ENCODE results near the gene GNAO1.
"Not testable (repeated sequence)": the region's sequence is repeated elsewhere in the genome, so short reads cannot be mapped to it uniquely, and the experiment has no call there.

The GNAO1 gene

GRCh38 chr16:56380778-56381485 is 189.6 kb downstream of the GNAO1 start:
- not testable (repeated sequence) for DNase-seq

GRCh38 chr16:56382459-56382858 is 191.2 kb downstream of the GNAO1 start:
- no peak for DNase-seq

- no peak for DNase-seq
Measured at GRCh38 chr16:56382901-56383355, 191.6 kb downstream of the GNAO1 start.

DNA sequence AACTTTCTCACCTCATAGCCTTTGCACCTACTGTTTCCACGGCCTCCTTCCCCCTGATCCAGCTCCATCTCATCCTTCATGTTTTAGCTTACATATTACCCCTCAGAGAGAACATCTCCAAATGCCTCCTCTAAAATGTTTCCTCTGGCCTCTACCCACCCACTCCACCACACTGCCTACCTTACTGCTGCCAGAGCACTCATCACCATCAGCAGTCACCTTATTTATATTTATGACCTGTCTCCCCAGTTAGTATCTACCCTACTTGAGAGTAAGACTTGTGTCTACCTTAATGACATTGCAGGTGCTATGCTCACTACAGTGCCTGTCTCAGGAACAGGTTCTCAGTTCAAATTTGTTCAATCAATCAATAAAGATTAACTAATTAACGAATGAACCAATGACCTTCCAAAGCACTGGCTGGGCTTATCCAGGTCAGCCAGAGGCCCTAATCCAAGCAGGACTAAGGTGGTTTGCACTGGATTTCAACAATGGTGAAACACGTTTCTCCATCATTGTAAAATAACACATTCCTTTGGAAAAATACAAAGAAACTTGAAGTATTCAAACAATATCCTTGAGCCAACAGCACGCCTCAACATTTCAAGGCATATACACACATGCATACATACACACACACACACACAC is 192.9 kb downstream of the GNAO1 start:
- DNase-seq: no peak

DNA sequence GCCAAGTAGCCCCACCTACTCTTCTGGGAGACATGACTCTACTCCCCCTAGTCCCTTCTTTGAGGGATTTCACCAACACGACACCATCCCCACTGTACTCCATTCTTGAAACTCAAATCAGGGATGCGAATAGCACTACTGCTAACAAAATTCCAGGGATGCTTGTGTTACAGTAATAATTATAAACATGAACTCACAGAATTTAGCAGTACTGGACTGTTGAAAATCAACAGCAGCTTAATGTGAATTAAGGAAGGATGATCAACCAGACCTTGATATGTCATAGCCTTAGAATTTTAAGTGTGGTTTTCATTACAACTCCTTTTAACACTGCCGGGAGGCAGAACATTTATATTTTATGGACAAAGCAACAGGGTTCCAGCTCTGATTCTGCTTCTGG is 196.1 kb downstream of the GNAO1 start:
- no peak for DNase-seq

GRCh38 chr16:56388209-56388608 is 196.9 kb downstream of the GNAO1 start:
- DNase-seq: no peak

GRCh38 chr16:56389554-56389953 is 198.3 kb downstream of the GNAO1 start:
- no peak for DNase-seq

DNA sequence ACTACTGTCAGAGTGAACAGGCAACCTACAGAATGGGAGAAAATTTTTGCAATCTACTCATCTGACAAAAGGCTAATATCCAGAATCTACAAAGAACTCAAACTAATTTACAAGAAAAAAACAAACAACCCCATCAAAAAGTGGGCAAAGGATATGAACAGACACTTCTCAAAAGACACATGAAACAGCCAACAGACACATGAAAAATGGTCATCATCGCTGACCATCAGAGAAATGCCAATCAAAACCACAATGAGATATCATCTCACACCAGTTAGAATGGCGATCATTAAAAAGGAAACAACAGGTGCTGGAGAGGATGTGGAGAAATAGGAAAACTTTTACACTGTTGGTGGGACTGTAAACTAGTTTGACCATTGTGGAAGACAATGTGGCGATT is 205.4 kb downstream of the GNAO1 start:
- DNase-seq: not testable (repeated sequence)

GRCh38 chr16:56399047-56399446 is 207.8 kb downstream of the GNAO1 start:
- DNase-seq: no peak

DNA sequence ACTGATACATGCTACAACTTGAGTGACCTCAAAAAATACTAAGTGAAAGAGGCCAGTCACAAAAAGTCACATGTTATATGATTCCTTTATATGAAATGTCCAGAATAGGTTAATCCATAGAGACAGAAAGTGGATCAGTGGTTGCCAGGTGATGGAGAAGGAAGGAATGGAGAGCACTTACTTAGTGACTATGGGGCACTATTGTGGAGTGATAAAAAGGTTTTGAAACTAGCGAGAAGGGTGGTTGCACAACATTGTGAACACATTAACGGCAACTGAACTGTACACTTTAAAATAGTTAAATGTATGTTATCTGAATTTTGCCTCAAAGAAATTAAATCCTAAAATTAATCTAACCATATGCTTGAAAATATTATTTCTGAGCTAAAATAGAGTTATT is 208.2 kb downstream of the GNAO1 start:
- no peak for DNase-seq

DNA sequence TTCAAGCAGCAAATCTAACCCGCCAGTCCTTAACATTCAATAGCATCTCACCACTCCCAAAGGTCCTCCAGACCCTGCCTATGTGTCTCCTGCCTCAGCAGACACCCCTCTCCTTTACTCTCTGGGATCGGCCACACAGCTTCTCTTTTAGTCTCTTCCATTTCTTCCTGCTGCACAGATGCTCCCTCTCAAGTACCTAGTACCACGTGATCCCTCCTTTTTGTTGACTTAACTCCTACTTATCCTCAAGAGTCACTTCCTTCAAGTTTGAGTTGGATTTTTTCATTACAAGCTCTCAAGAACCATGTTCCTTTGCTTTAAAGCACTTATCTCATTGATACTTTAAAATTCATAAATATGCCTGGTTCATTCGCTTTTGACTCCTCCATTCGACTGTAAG is 209.2 kb downstream of the GNAO1 start:
- DNase-seq: no peak

DNA sequence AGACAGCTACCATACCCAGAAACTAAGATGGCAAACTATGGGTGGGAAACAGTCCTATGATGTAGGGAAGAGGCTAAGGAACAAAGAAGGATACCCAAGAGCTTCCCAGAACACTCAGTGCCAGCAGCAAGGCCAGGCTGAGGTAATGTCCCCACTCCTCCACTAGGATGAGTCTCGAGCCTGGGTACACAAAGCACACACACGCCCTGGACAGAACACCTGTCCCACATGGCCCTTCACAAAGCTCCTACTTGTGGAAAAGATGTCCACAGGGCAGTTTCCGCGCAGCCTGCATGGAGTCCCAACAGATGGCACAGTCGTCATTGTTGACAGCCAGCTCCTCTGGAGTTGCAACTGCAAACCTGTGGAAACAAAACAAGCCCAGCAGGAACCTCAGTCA is 210.2 kb downstream of the GNAO1 start:
- no peak for DNase-seq

DNA sequence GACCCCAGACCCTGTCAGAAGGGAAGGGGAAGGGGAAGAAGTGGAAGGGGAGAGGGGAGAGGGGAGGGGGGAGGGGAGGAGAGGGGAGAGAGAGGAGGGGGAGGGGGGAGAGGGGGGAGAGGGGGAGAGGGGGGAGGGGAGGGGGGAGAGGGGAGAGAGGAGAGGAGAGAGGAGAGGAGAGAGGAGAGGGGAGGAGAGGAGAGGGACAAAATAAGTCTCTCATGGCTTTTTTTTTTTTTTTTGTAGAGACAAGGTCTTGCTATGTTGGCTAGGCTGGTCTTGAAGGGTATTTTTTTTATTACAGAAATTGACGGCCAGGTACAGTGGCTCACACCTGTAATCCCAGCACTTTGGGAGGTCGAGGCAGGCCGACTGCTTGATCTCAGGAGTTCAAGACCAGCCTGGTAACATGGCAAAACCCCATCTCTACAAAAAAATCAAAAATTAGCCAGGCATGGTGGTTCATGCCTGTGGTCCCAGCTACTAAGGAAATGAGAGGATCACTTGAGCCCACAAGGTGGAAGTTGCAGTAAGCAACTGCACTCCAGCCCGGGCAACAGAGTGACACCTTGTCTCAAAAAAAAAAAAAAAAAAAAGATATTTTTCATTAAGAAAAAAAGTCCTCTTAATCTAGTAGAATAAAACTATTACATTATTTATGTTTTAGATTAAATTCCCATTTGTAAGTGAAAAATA is 214.8 kb downstream of the GNAO1 start:
- no peak for DNase-seq
